A549 (cell line): ENCODE measurements around the gene ALAD. TPM values are rescaled to one million over a fixed set of nuclear protein-coding genes. Genes with fewer than 3 reads are reported as not detected.

ENCODE experiments used
- ATAC-seq, 2 experiments: fragments of 200-7000 bp in 1 of 2; fragments of >200 bp in 1 of 2; cut with Nextera tagmentation in 1 of 2; cut with Tn5 transposase in 1 of 2; 3 replicates each; pipeline versions ENCODE4 v1.8.0 to v1.9.1; 2018 to 2020; ENCODE audit warnings: mild to moderate bottlenecking in 1 of 2, moderate library complexity in 1 of 2
- CTCF ChIA-PET: fragments of 300-600 bp; sonication (Branson Sonifier 250); formaldehyde crosslinking; extraction: SDS; loops from one replicate; lab custom pipeline; 2021; ENCODE audit warnings: antibody characterized with exemption, inconsistent platforms; lab: Yijun Ruan, JAX
- POLR2A ChIA-PET: fragments of 350-600 bp; formaldehyde crosslinking; extraction: SDS; loops from one replicate; lab custom pipeline; 2021; ENCODE audit warnings: antibody characterized with exemption, inconsistent platforms; lab: Yijun Ruan, JAX
- DNase-seq, 2 experiments: peaks; one replicate each; pipeline versions ENCODE4 v3.0.0 to v3.0.0-alpha.2; 2011 to 2016; ENCODE audit warnings: low read depth in 1 of 2, low spot score in 1 of 2
- FAIRE-seq: peaks from 2 replicates; lab custom pipeline; 2011; peaks lifted over from hg19 to GRCh38; lab: Jason Lieb, UNC
- H3K27ac ChIP-seq, 2 experiments: fragments of >200 bp; sonication (Bioruptor Twin); formaldehyde crosslinking; 3 replicates each; pipeline ENCODE4 v1.5.1; 2016 to 2017
- H3K4me1 ChIP-seq: fragments of >200 bp; sonication (Bioruptor Twin); formaldehyde crosslinking; 3 replicates; pipeline ENCODE4 v1.6.1; 2016
- H3K4me2 ChIP-seq: fragments of >200 bp; sonication (Bioruptor Twin); formaldehyde crosslinking; 3 replicates; pipeline ENCODE4 v1.6.1; 2016
- H3K4me3 ChIP-seq: fragments of >200 bp; sonication (Bioruptor Twin); formaldehyde crosslinking; 3 replicates; pipeline ENCODE4 v1.5.1; 2016
- H3K9me3 ChIP-seq: fragments of >200 bp; sonication (Bioruptor Twin); formaldehyde crosslinking; 3 replicates; pipeline ENCODE4 v1.6.1; 2016
- BHLHE40 ChIP-seq: IDR thresholded peaks from 2 replicates; pipeline ENCODE4 v1.6.1; 2012; ENCODE audit warnings: low read depth, low read length, inconsistent platforms
- CEBPB ChIP-seq, 2 experiments: fragments of >200 bp in 1 of 2; sonication (Bioruptor Twin) in 1 of 2; formaldehyde crosslinking in 1 of 2; IDR thresholded peaks; 2 replicates each; pipeline ENCODE4 v1.6.1; 2012 to 2016
- CHD4 ChIP-seq: fragments of 200-600 bp; sonication (generic); IDR thresholded peaks from 2 replicates; pipeline ENCODE4 v1.6.1; 2016; ENCODE audit warnings: antibody characterized with exemption, mild to moderate bottlenecking, borderline replicate concordance
- CTCF ChIP-seq: fragments of >200 bp; sonication (Bioruptor Twin); formaldehyde crosslinking; IDR thresholded peaks from 3 replicates; pipeline ENCODE4 v1.5.1; 2016
- E2F6 ChIP-seq: IDR thresholded peaks from 2 replicates; pipeline ENCODE4 v1.6.1; 2012; ENCODE audit warnings: low read depth, borderline replicate concordance
- EHF ChIP-seq: fragments of 250-450 bp; sonication (Bioruptor Pico); IDR thresholded peaks from 2 replicates; pipeline ENCODE4 v1.5.0; 2020; ENCODE audit warnings: mild to moderate bottlenecking
- EP300 ChIP-seq, 2 experiments: fragments of >200 bp; sonication (Bioruptor Twin); formaldehyde crosslinking; IDR thresholded peaks; 2 replicates in 1 of 2; 3 replicates in 1 of 2; pipeline ENCODE4 v1.6.1; 2016 to 2017
- ESRRA ChIP-seq: fragments of 150-350 bp; IDR thresholded peaks from 2 replicates; pipeline ENCODE4 v1.6.1; 2014; ENCODE audit warnings: mild to moderate bottlenecking, low read length, borderline replicate concordance
- FOSB ChIP-seq: fragments of 250-450 bp; sonication (Bioruptor Pico); IDR thresholded peaks from 2 replicates; pipeline ENCODE4 v1.5.0; 2020; ENCODE audit warnings: mild to moderate bottlenecking, moderate library complexity
- FOXS1 ChIP-seq: fragments of 250-450 bp; sonication (Bioruptor Pico); IDR thresholded peaks from 2 replicates; pipeline ENCODE4 v1.5.0; 2020; ENCODE audit warnings: mild to moderate bottlenecking, moderate library complexity
- HMGXB4 ChIP-seq: fragments of 250-450 bp; sonication (Bioruptor Pico); IDR thresholded peaks from 2 replicates; pipeline ENCODE4 v1.5.0; 2021; ENCODE audit warnings: mild to moderate bottlenecking, moderate library complexity, borderline replicate concordance
- HOXA7 ChIP-seq: fragments of 250-450 bp; sonication (Bioruptor Pico); IDR thresholded peaks from 2 replicates; pipeline ENCODE4 v1.5.0; 2020; ENCODE audit warnings: mild to moderate bottlenecking, moderate library complexity
- HOXB5 ChIP-seq: fragments of 250-450 bp; sonication (Bioruptor Pico); IDR thresholded peaks from 2 replicates; pipeline ENCODE4 v1.5.0; 2020; ENCODE audit warnings: mild to moderate bottlenecking, moderate library complexity
- JUNB ChIP-seq: fragments of >200 bp; sonication (Bioruptor Twin); formaldehyde crosslinking; IDR thresholded peaks from 2 replicates; pipeline ENCODE4 v1.6.1; 2016
- KDM1A ChIP-seq: fragments of 200-600 bp; sonication (generic); IDR thresholded peaks from 2 replicates; pipeline ENCODE4 v1.6.1; 2016; ENCODE audit warnings: low read depth, mild to moderate bottlenecking
- MAX ChIP-seq: IDR thresholded peaks from 2 replicates; pipeline ENCODE4 v1.6.1; 2012
- MYC ChIP-seq: IDR thresholded peaks from 2 replicates; pipeline ENCODE4 v1.6.1; 2012; ENCODE audit warnings: mild to moderate bottlenecking, inconsistent platforms, low read length, improper control_type of control experiment, borderline replicate concordance
- NR3C1 ChIP-seq: fragments of >200 bp; sonication (Bioruptor Twin); formaldehyde crosslinking; IDR thresholded peaks from 3 replicates; pipeline ENCODE4 v1.6.1; 2017
- PBX3 ChIP-seq: IDR thresholded peaks from 2 replicates; pipeline ENCODE4 v1.6.1; 2012
- POLR2A ChIP-seq: IDR thresholded peaks from 2 replicates; pipeline ENCODE4 v1.6.1; 2012; ENCODE audit warnings: mild to moderate bottlenecking, low read length
- POLR2AphosphoS2 ChIP-seq: conservative IDR thresholded peaks from 2 replicates; pipeline ENCODE4 v1.6.1; 2012; ENCODE audit warnings: low read length, improper control_type of control experiment, inconsistent platforms
- SREBF2 ChIP-seq: fragments of 450-650 bp; IDR thresholded peaks from 2 replicates; pipeline ENCODE4 v1.6.1; 2014; ENCODE audit warnings: mild to moderate bottlenecking, moderate library complexity
- USF2 ChIP-seq: fragments of 450-650 bp; IDR thresholded peaks from 2 replicates; pipeline ENCODE4 v1.6.1; 2014; ENCODE audit warnings: antibody characterized with exemption
- ZC3H11A ChIP-seq: fragments of 450-650 bp; IDR thresholded peaks from 2 replicates; pipeline ENCODE4 v1.6.1; 2014; ENCODE audit warnings: antibody characterized with exemption, mild to moderate bottlenecking
- ZNF302 ChIP-seq: fragments of 250-450 bp; sonication (Bioruptor Pico); IDR thresholded peaks from 2 replicates; pipeline ENCODE4 v1.9.0; 2021; ENCODE audit warnings: inconsistent platforms, mild to moderate bottlenecking, moderate library complexity
- ZSCAN20 ChIP-seq: fragments of 250-450 bp; sonication (Bioruptor Pico); IDR thresholded peaks from 2 replicates; pipeline ENCODE4 v1.8.0; 2022; ENCODE audit warnings: mild to moderate bottlenecking, moderate library complexity
- WGBS: methylation state at CpG from one replicate; pipeline ENCODE4 v1.1.6; 2017; ENCODE audit errors: missing lambda C conversion rate; 5-methylcytosine and 5-hydroxymethylcytosine counted together
- polyA plus RNA-seq, 4 experiments: library from polyadenylated mRNA; depleted of rRNA in 3 of 4; stranded (reverse); fragments of >200 nt; fragmentation: RNase III in 1 of 4; extraction: RNeasy Plus Mini Kit Qiagen cat#74134 plus additional on column Dnase treatment in 1 of 4; gene quantifications; 2 replicates in 3 of 4; 3 replicates in 1 of 4; pipeline ENCODE4 v1.2.3, GENCODE V29; 2011 to 2017

The ALAD gene
- polyA plus RNA-seq, 2 of the 4 experiments (the other 2 are of a cell fraction): 5.7 to 18.5 TPM

GRCh38 chr9:113436728-113437515 lies 35.8 kb upstream of the ALAD start:
- Histone ChIP-seq H3K4me1 (peaks cover 7% of the 10 kb centered on the region; the same call in 1 of the 3 replicates), H3K4me2 (peak overlapping the region; percentile 13; the same call in 2 of the 3 replicates), H3K9me3 (no peaks in the 10 kb centered on the region), H3K4me3 (no peak overlapping the region), H3K27ac (no peak overlapping the region)
- ChIA-PET POLR2A (no interaction called here), CTCF (interaction anchor here (0.7 to 1.5 kb wide), 7 partner anchors 9 to 221 kb away, joined by 3 to 7 read pairs (median 4); no protein-coding TSS in a partner anchor)
- ATAC-seq: peak in 1 of 2 experiments; percentile 82; a peak in 3 of 6 replicates
- DNase-seq: peak in 1 of 2 experiments; percentile 29
- no peak for FAIRE-seq
- 43% methylated on average over 4 of the region's 4 CpGs for WGBS
- TF ChIP-seq JUNB (no peak), CEBPB (IDR thresholded peaks at IDR 0.05) (no peak), EP300 (IDR thresholded peaks at IDR 0.05) (no peak), CTCF (no peak), ZC3H11A (no peak), NR3C1 (no peak), POLR2A (no peak), EHF (CRISPR knock-in tag) (no peak), KDM1A (no peak), HOXB5 (CRISPR knock-in tag) (no peak), HMGXB4 (no peak), ZNF302 (CRISPR knock-in tag) (no peak), FOSB (CRISPR knock-in tag) (no peak), HOXA7 (no peak), ESRRA (no peak), CHD4 (no peak), FOXS1 (CRISPR knock-in tag) (no peak), BHLHE40 (no peak), POLR2AphosphoS2 (no peak)

GRCh38 chr9:113431191-113431590 lies 30.1 kb upstream of the ALAD start:
- POLR2A ChIA-PET: interaction anchor here (1.0 kb wide), 1 partner anchor 21 kb away, joined by 3 read pairs; the partner anchor contains the start of genes C9orf43 and POLE3
- FAIRE-seq: no peak
- CTCF ChIA-PET: interaction anchor here (0.6 to 3.7 kb wide), 7 partner anchors 15 to 227 kb away, joined by 3 to 23 read pairs (median 4); no protein-coding TSS in a partner anchor

GRCh38 chr9:113428062-113428615 lies 27.1 kb upstream of the ALAD start:
- TF ChIP-seq USF2 (no peak), MYC (no peak), E2F6 (no peak), JUNB (no peak), PBX3 (no peak), EP300 (IDR thresholded peaks at IDR 0.05) (no peak), SREBF2 (no peak), MAX (no peak), EHF (CRISPR knock-in tag) (no peak)
- TF ChIP-seq, all 56 proteins: peak for 0
- FAIRE-seq (no peak), DNase-seq (no peak), ATAC-seq (no peak)
- Histone ChIP-seq H3K4me1 (no peaks in the 10 kb centered on the region), H3K27ac (no peak overlapping the region), H3K9me3 (no peaks in the 10 kb centered on the region), H3K4me3 (no peak overlapping the region), H3K4me2 (no peak overlapping the region)
- WGBS: 60% methylated on average over 1 of the region's 1 CpG
- CTCF ChIA-PET: interaction anchor here (1.2 to 2.2 kb wide), 4 partner anchors 9 to 163 kb away, joined by 3 to 5 read pairs (median 4); no protein-coding TSS in a partner anchor
- POLR2A ChIA-PET: no interaction called here

More at GRCh38 chr9:113431191-113431590, 30.1 kb upstream of the ALAD start:
- Histone ChIP-seq H3K4me3 (no peak overlapping the region), H3K9me3 (no peaks in the 10 kb centered on the region), H3K4me1 (no peaks in the 10 kb centered on the region), H3K27ac (no peak overlapping the region), H3K4me2 (no peak overlapping the region)
- no peak for DNase-seq
- no peak for TF ChIP-seq FOXS1 (CRISPR knock-in tag)
- no peak for TF ChIP-seq ZSCAN20 (CRISPR knock-in tag)
- no peak for ATAC-seq
